Breast epithelium (tissue), 3 donors: ENCODE results near the gene CEACAM7.

Experiments
- POLR2A ChIP-seq: fragments of 450-650 bp; IDR thresholded peaks from one replicate; pipeline ENCODE4 v1.6.1; 2016; ENCODE audit warnings: antibody characterized with exemption, mild to moderate bottlenecking, moderate library complexity
- POLR2AphosphoS5 ChIP-seq, 3 donors: sonication (generic); formaldehyde crosslinking; IDR thresholded peaks; one replicate each; pipeline ENCODE4 v1.6.1; 2017; ENCODE audit warnings: antibody characterized with exemption in 3 of 3
- TF ChIP-seq, protein P1 (sequence below), 3 donors: fragments of 450-650 bp; IDR thresholded peaks; one replicate each; pipeline ENCODE4 v1.5.1; 2016 to 2017; ENCODE audit warnings: antibody characterized with exemption in 3 of 3, mild to moderate bottlenecking in 3 of 3, moderate library complexity in 3 of 3

DNA sequence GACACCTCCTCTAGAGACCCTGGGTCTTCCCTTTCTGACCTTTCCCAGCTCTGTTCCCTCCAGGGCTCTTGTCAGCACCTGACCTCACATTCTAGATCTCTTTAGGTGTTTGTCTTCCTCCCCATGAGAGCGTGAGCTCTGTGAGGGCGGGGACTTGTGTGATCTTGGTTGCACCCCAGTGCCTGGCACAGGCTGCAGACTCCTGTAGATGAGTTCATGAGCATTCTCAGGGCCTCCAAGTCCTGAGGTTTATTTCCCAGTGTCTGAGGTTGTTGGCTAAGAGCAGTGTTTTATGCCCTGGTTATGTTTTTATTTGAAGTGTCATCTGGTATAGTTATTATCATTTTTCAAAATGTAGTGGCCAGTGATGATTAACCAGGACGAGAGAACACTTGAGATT lies 61.8 kb downstream of the CEACAM7 start:
- TF ChIP-seq, protein P1, sequence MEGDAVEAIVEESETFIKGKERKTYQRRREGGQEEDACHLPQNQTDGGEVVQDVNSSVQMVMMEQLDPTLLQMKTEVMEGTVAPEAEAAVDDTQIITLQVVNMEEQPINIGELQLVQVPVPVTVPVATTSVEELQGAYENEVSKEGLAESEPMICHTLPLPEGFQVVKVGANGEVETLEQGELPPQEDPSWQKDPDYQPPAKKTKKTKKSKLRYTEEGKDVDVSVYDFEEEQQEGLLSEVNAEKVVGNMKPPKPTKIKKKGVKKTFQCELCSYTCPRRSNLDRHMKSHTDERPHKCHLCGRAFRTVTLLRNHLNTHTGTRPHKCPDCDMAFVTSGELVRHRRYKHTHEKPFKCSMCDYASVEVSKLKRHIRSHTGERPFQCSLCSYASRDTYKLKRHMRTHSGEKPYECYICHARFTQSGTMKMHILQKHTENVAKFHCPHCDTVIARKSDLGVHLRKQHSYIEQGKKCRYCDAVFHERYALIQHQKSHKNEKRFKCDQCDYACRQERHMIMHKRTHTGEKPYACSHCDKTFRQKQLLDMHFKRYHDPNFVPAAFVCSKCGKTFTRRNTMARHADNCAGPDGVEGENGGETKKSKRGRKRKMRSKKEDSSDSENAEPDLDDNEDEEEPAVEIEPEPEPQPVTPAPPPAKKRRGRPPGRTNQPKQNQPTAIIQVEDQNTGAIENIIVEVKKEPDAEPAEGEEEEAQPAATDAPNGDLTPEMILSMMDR (IDR thresholded peaks at IDR 0.05) = no peak
- no peak for TF ChIP-seq POLR2A
- TF ChIP-seq POLR2AphosphoS5 (IDR thresholded peaks at IDR 0.05) = no peak
